Liver (tissue), 9 donors: ENCODE measurements around the gene NUDT15. TPM values are rescaled to one million over a fixed set of nuclear protein-coding genes. Genes with fewer than 3 reads are reported as not detected.

ENCODE experiments used
- DNase-seq: peaks from one replicate; pipeline ENCODE4 v3.0.0-alpha.2; 2017; ENCODE audit warnings: low spot score
- H3K27ac ChIP-seq, 2 donors: one replicate each; pipeline ENCODE4 v1.7.0; 2013; ENCODE audit warnings: inconsistent platforms in 2 of 2, low read length in 2 of 2, control low read depth in 1 of 2, low read depth in 1 of 2, mild to moderate bottlenecking in 1 of 2
- H3K27me3 ChIP-seq, 4 donors: one replicate each; pipeline versions ENCODE4 v1.6.1 to v1.7.0; 2013; ENCODE audit warnings: low read length in 3 of 4, inconsistent platforms in 1 of 4, mild to moderate bottlenecking in 1 of 4, moderate library complexity in 1 of 4; ENCODE audit not compliant: control insufficient read depth in 4 of 4, insufficient read depth in 4 of 4
- H3K36me3 ChIP-seq, 4 donors: one replicate each; pipeline versions ENCODE4 v1.6.1 to v1.7.0; 2013; ENCODE audit warnings: low read length in 3 of 4, mild to moderate bottlenecking in 3 of 4, low read depth in 1 of 4, moderate library complexity in 1 of 4; ENCODE audit not compliant: control insufficient read depth in 4 of 4, insufficient read depth in 3 of 4
- H3K4me1 ChIP-seq, 4 donors: one replicate each; pipeline versions ENCODE4 v1.6.1 to v1.7.0; 2013; ENCODE audit warnings: low read length in 3 of 4, mild to moderate bottlenecking in 3 of 4, moderate library complexity in 1 of 4; ENCODE audit not compliant: control insufficient read depth in 4 of 4, insufficient read depth in 4 of 4
- H3K4me3 ChIP-seq, 3 donors: one replicate each; pipeline versions ENCODE4 v1.6.1 to v1.7.0; 2013; ENCODE audit warnings: low read length in 3 of 3, control low read depth in 1 of 3, low read depth in 1 of 3, mild to moderate bottlenecking in 1 of 3
- H3K9ac ChIP-seq, 2 donors: one replicate each; pipeline ENCODE4 v1.7.0; 2013; ENCODE audit warnings: low read length in 2 of 2, mild to moderate bottlenecking in 2 of 2, moderate library complexity in 2 of 2, control low read depth in 1 of 2, low read depth in 1 of 2
- H3K9me3 ChIP-seq, 4 donors: one replicate each; pipeline versions ENCODE4 v1.6.1 to v1.7.0; 2013; ENCODE audit warnings: low read length in 3 of 4; ENCODE audit not compliant: control insufficient read depth in 4 of 4
- EGR1 ChIP-seq, 2 donors: IDR thresholded peaks; 2 replicates each; pipeline ENCODE4 v1.6.1; 2016 to 2018; ENCODE audit warnings: antibody characterized with exemption in 2 of 2, low read depth in 2 of 2
- FOXA1 ChIP-seq: IDR thresholded peaks from 2 replicates; pipeline ENCODE4 v1.6.1; 2016; ENCODE audit warnings: antibody characterized with exemption
- FOXA2 ChIP-seq: IDR thresholded peaks from 2 replicates; pipeline ENCODE4 v1.6.1; 2016; ENCODE audit warnings: antibody characterized with exemption
- GABPA ChIP-seq, 2 donors: IDR thresholded peaks in 1 of 2; conservative IDR thresholded peaks in 1 of 2; 2 replicates each; pipeline ENCODE4 v1.6.1; 2016; ENCODE audit warnings: antibody characterized with exemption in 2 of 2, mild to moderate bottlenecking in 1 of 2, moderate library complexity in 1 of 2
- HNF4A ChIP-seq, 2 donors: conservative IDR thresholded peaks; 2 replicates each; pipeline ENCODE4 v1.6.1; 2016; ENCODE audit warnings: antibody characterized with exemption in 2 of 2, mild to moderate bottlenecking in 2 of 2
- HNF4G ChIP-seq: IDR thresholded peaks from 2 replicates; pipeline ENCODE4 v1.6.1; 2016; ENCODE audit warnings: antibody characterized with exemption
- JUND ChIP-seq, 2 donors: IDR thresholded peaks; 2 replicates each; pipeline ENCODE4 v1.6.1; 2016; ENCODE audit warnings: antibody characterized with exemption in 2 of 2
- NR2F2 ChIP-seq: IDR thresholded peaks from 2 replicates; pipeline ENCODE4 v1.6.1; 2016; ENCODE audit warnings: antibody characterized with exemption
- RAD21 ChIP-seq, 2 donors: IDR thresholded peaks; 2 replicates each; pipeline ENCODE4 v1.6.1; 2016; ENCODE audit warnings: antibody characterized with exemption in 2 of 2, mild to moderate bottlenecking in 2 of 2
- RXRA ChIP-seq, 2 donors: IDR thresholded peaks; 2 replicates each; pipeline ENCODE4 v1.6.1; 2017 to 2018; ENCODE audit warnings: antibody characterized with exemption in 2 of 2, mild to moderate bottlenecking in 1 of 2
- SP1 ChIP-seq: IDR thresholded peaks from 2 replicates; pipeline ENCODE4 v1.6.1; 2018; ENCODE audit warnings: antibody characterized with exemption, mild to moderate bottlenecking
- TAF1 ChIP-seq: conservative IDR thresholded peaks from 2 replicates; pipeline ENCODE4 v1.6.1; 2016; ENCODE audit warnings: antibody characterized with exemption, mild to moderate bottlenecking
- YY1 ChIP-seq: IDR thresholded peaks from 2 replicates; pipeline ENCODE4 v1.6.1; 2016; ENCODE audit warnings: antibody characterized with exemption, mild to moderate bottlenecking
- WGBS: extraction: QIAGEN DNeasy Blood & Tissue Kit; methylation state at CpG from one replicate; pipeline ENCODE4 v1.1.7; 2013; 5-methylcytosine and 5-hydroxymethylcytosine counted together
- polyA plus RNA-seq, 2 donors: library from polyadenylated mRNA; stranded (reverse) in 1 of 2; unstranded in 1 of 2; fragments of 200-250 nt in 1 of 2; fragments of >200 nt in 1 of 2; fragmentation: Nextera tagmentation in 1 of 2; extraction: Ambion mirVana in 1 of 2; gene quantifications; one replicate each; pipeline versions ENCODE4 v1.2.1 to v1.2.3, GENCODE V29; 2013 to 2015
- total RNA-seq, 2 donors: library from RNA; depleted of rRNA; stranded (reverse); fragments of >200 nt; gene quantifications; one replicate each; pipeline ENCODE4 v1.2.3, GENCODE V29; 2014
- TF ChIP-seq, protein P1 (sequence below): IDR thresholded peaks from 2 replicates; pipeline ENCODE4 v1.6.1; 2016; ENCODE audit warnings: antibody characterized with exemption
- TF ChIP-seq, protein P2 (sequence below): IDR thresholded peaks from 2 replicates; pipeline ENCODE4 v1.6.1; 2016; ENCODE audit warnings: antibody characterized with exemption
- TF ChIP-seq, protein P3 (sequence below): IDR thresholded peaks from 2 replicates; pipeline ENCODE4 v1.6.1; 2016; ENCODE audit warnings: antibody characterized with exemption, mild to moderate bottlenecking
- TF ChIP-seq, protein P4 (sequence below): IDR thresholded peaks from 2 replicates; pipeline ENCODE4 v1.6.1; 2016; ENCODE audit warnings: antibody characterized with exemption
- TF ChIP-seq, protein P5 (sequence below): fragments of 150-350 bp; IDR thresholded peaks from 2 replicates; pipeline ENCODE4 v1.5.1; 2017; ENCODE audit warnings: improper control_type of control experiment, low read depth, low read length; ENCODE audit not compliant: missing input control
- donor health status: healthy.
- donor health status: healthy.
- donor health status: healthy.
- donor health status: healthy.
- donor health status: healthy.

The NUDT15 gene
- total and polyA plus RNA-seq, 4 donors: 6.0 to 7.7 (median 6.9) TPM

DNA sequence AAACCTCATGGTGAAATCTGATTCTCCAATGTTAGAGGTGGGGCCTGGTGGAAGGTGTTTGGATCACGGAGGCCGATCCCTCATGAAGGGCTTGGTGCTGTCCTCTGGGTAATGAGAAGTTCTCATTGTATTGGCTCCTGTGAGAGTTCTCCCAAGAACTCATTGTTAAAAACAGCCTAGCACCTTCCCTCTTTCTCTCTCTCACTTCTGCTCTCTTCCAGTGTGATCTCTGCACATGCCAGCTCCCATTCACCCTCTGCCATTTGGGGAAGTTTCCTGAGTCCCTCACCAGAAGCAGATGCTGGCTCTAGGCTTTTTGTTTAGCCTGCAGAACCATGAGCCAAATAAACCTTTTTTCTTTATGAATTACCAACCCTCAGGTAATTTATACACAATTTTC is 33.3 kb upstream of the NUDT15 start:
- WGBS: 94% methylated on average over 2 of the region's 2 CpGs
- TF ChIP-seq HNF4A (conservative IDR thresholded peaks at IDR 0.05): no peak
- TF ChIP-seq FOXA1: no peak
- no peak for TF ChIP-seq SP1
- TF ChIP-seq EGR1 (IDR thresholded peaks at IDR 0.05; ENCODE audit: low read depth in 2 of 2): no peak
- TF ChIP-seq HNF4G: no peak
- no peak for TF ChIP-seq JUND (IDR thresholded peaks at IDR 0.05)
- TF ChIP-seq, protein P1, sequence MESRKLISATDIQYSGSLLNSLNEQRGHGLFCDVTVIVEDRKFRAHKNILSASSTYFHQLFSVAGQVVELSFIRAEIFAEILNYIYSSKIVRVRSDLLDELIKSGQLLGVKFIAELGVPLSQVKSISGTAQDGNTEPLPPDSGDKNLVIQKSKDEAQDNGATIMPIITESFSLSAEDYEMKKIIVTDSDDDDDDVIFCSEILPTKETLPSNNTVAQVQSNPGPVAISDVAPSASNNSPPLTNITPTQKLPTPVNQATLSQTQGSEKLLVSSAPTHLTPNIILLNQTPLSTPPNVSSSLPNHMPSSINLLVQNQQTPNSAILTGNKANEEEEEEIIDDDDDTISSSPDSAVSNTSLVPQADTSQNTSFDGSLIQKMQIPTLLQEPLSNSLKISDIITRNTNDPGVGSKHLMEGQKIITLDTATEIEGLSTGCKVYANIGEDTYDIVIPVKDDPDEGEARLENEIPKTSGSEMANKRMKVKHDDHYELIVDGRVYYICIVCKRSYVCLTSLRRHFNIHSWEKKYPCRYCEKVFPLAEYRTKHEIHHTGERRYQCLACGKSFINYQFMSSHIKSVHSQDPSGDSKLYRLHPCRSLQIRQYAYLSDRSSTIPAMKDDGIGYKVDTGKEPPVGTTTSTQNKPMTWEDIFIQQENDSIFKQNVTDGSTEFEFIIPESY: no peak
- no peak for TF ChIP-seq YY1
- no peak for TF ChIP-seq FOXA2
- Histone ChIP-seq H3K27ac (no peak overlapping the region), H3K4me3 (no peak overlapping the region), H3K4me1 (peaks cover 4 to 14% (median 10%) of the 10 kb centered on the region in 4 donors), H3K9me3 (no peaks in the 10 kb centered on the region), H3K27me3 (no peaks in the 10 kb centered on the region), H3K36me3 (peaks cover 0 to 3% (median 0%) of the 10 kb centered on the region in 4 donors), H3K9ac (no peak overlapping the region)
- DNase-seq: no peak

- H3K4me1 ChIP-seq: peaks cover 2 to 4% (median 3%) of the 10 kb centered on the region in 4 donors
- WGBS: 75% methylated on average over 1 of the region's 1 CpG
- no peak overlapping the region for H3K27ac ChIP-seq
- H3K36me3 ChIP-seq: peaks cover 0 to 3% (median 0%) of the 10 kb centered on the region in 4 donors
- no peaks in the 10 kb centered on the region for H3K27me3 ChIP-seq
- TF ChIP-seq FOXA1: no peak
- TF ChIP-seq, protein P2, sequence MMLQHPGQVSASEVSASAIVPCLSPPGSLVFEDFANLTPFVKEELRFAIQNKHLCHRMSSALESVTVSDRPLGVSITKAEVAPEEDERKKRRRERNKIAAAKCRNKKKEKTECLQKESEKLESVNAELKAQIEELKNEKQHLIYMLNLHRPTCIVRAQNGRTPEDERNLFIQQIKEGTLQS: no peak
- TF ChIP-seq TAF1: no peak
- no peak for TF ChIP-seq RAD21 (IDR thresholded peaks at IDR 0.05)
- TF ChIP-seq JUND (IDR thresholded peaks at IDR 0.05): no peak
- TF ChIP-seq GABPA (IDR thresholded peaks at IDR 0.05 in 1 of 2, conservative IDR thresholded peaks at IDR 0.05 in 1 of 2): no peak
- TF ChIP-seq, protein P3, sequence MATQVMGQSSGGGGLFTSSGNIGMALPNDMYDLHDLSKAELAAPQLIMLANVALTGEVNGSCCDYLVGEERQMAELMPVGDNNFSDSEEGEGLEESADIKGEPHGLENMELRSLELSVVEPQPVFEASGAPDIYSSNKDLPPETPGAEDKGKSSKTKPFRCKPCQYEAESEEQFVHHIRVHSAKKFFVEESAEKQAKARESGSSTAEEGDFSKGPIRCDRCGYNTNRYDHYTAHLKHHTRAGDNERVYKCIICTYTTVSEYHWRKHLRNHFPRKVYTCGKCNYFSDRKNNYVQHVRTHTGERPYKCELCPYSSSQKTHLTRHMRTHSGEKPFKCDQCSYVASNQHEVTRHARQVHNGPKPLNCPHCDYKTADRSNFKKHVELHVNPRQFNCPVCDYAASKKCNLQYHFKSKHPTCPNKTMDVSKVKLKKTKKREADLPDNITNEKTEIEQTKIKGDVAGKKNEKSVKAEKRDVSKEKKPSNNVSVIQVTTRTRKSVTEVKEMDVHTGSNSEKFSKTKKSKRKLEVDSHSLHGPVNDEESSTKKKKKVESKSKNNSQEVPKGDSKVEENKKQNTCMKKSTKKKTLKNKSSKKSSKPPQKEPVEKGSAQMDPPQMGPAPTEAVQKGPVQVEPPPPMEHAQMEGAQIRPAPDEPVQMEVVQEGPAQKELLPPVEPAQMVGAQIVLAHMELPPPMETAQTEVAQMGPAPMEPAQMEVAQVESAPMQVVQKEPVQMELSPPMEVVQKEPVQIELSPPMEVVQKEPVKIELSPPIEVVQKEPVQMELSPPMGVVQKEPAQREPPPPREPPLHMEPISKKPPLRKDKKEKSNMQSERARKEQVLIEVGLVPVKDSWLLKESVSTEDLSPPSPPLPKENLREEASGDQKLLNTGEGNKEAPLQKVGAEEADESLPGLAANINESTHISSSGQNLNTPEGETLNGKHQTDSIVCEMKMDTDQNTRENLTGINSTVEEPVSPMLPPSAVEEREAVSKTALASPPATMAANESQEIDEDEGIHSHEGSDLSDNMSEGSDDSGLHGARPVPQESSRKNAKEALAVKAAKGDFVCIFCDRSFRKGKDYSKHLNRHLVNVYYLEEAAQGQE: no peak
- no peak for TF ChIP-seq NR2F2
- no peak for TF ChIP-seq HNF4A (conservative IDR thresholded peaks at IDR 0.05)
- TF ChIP-seq, protein P1: no peak
- TF ChIP-seq HNF4G: no peak
- TF ChIP-seq YY1: no peak
- TF ChIP-seq FOXA2: no peak
- TF ChIP-seq EGR1 (IDR thresholded peaks at IDR 0.05; ENCODE audit: low read depth in 2 of 2): no peak
- no peak for TF ChIP-seq SP1
- TF ChIP-seq, protein P4, sequence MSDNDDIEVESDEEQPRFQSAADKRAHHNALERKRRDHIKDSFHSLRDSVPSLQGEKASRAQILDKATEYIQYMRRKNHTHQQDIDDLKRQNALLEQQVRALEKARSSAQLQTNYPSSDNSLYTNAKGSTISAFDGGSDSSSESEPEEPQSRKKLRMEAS: no peak
- TF ChIP-seq RXRA (IDR thresholded peaks at IDR 0.05): no peak
- TF ChIP-seq, protein P5, sequence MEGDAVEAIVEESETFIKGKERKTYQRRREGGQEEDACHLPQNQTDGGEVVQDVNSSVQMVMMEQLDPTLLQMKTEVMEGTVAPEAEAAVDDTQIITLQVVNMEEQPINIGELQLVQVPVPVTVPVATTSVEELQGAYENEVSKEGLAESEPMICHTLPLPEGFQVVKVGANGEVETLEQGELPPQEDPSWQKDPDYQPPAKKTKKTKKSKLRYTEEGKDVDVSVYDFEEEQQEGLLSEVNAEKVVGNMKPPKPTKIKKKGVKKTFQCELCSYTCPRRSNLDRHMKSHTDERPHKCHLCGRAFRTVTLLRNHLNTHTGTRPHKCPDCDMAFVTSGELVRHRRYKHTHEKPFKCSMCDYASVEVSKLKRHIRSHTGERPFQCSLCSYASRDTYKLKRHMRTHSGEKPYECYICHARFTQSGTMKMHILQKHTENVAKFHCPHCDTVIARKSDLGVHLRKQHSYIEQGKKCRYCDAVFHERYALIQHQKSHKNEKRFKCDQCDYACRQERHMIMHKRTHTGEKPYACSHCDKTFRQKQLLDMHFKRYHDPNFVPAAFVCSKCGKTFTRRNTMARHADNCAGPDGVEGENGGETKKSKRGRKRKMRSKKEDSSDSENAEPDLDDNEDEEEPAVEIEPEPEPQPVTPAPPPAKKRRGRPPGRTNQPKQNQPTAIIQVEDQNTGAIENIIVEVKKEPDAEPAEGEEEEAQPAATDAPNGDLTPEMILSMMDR: no peak
- H3K9me3 ChIP-seq: no peaks in the 10 kb centered on the region
- no peak for DNase-seq
- no peak overlapping the region for H3K9ac ChIP-seq
- no peak overlapping the region for H3K4me3 ChIP-seq
These were observed 31.1 kb upstream of the NUDT15 start for GRCh38 chr13:48006396-48006795.
